Endodermal cell (in vitro differentiated cells): ENCODE measurements around the gene ANO1. TPM values are rescaled to one million over a fixed set of nuclear protein-coding genes. Genes with fewer than 3 reads are reported as not detected.

Experiments used
- DNase-seq: peaks from one replicate; pipeline ENCODE4 v3.0.0-alpha.2; 2017
- H3K27ac ChIP-seq: 2 replicates; pipeline ENCODE4 v1.5.1; 2013; ENCODE audit warnings: mild to moderate bottlenecking, low read depth, low read length, moderate library complexity
- H3K27me3 ChIP-seq: 2 replicates; pipeline ENCODE4 v1.6.1; 2013; ENCODE audit warnings: mild to moderate bottlenecking, low read length, moderate library complexity; ENCODE audit not compliant: insufficient read depth, control insufficient read depth, poor library complexity, severe bottlenecking
- H3K36me3 ChIP-seq: 2 replicates; pipeline ENCODE4 v1.7.0; 2013; ENCODE audit warnings: mild to moderate bottlenecking, low read length, moderate library complexity; ENCODE audit not compliant: control insufficient read depth, insufficient read depth
- H3K4me1 ChIP-seq: one replicate; pipeline ENCODE4 v1.7.0; 2013; ENCODE audit warnings: low read length; ENCODE audit not compliant: control insufficient read depth, insufficient read depth
- H3K4me3 ChIP-seq: 2 replicates; pipeline ENCODE4 v1.5.1; 2013; ENCODE audit warnings: mild to moderate bottlenecking, low read length, moderate library complexity
- H3K9ac ChIP-seq: 2 replicates; pipeline ENCODE4 v1.6.1; 2013; ENCODE audit warnings: mild to moderate bottlenecking, low read length, moderate library complexity; ENCODE audit not compliant: poor library complexity, severe bottlenecking; ENCODE audit errors: extremely low read depth
- H3K9me3 ChIP-seq: 2 replicates; pipeline ENCODE4 v1.6.1; 2013; ENCODE audit warnings: mild to moderate bottlenecking, low read length, moderate library complexity; ENCODE audit not compliant: control insufficient read depth
- H3K27ac Mint-ChIP-seq: 2 replicates; pipeline ENCODE4 v1.8.0; 2020; ENCODE audit warnings: mixed read lengths
- H3K27me3 Mint-ChIP-seq: 2 replicates; pipeline ENCODE4 v1.8.0; 2021; ENCODE audit warnings: mild to moderate bottlenecking, mixed read lengths; ENCODE audit not compliant: insufficient read depth
- H3K36me3 Mint-ChIP-seq: 2 replicates; pipeline ENCODE4 v1.8.0; 2020; ENCODE audit warnings: low read depth, mixed read lengths
- H3K4me1 Mint-ChIP-seq: 2 replicates; pipeline ENCODE4 v1.8.0; 2020; ENCODE audit warnings: mixed read lengths
- H3K4me3 Mint-ChIP-seq: 2 replicates; pipeline ENCODE4 v1.8.0; 2020; ENCODE audit warnings: mild to moderate bottlenecking, moderate library complexity, mixed read lengths
- H3K9me3 Mint-ChIP-seq: 2 replicates; pipeline ENCODE4 v1.8.0; 2020; ENCODE audit warnings: mild to moderate bottlenecking, mixed read lengths
- CTCF ChIP-seq: fragments of 200-600 bp; sonication (generic); conservative IDR thresholded peaks from 2 replicates; pipeline ENCODE4 v1.5.0; 2021; ENCODE audit warnings: antibody characterized with exemption, mild to moderate bottlenecking
- WGBS, 2 experiments: methylation state at CpG; one replicate each; pipeline versions ENCODE4 v1.1.5 to v1.1.7; 2013; ENCODE audit warnings: missing lambda C conversion rate in 2 of 2, mixed read lengths in 1 of 2; ENCODE audit not compliant: insufficient coverage in 1 of 2, insufficient read length in 1 of 2; 5-methylcytosine and 5-hydroxymethylcytosine counted together
- total RNA-seq, 2 donors: library from RNA; stranded (reverse); fragmentation: NEBNext Ultra II Directional in 1 of 2; extraction: Animal tissue kit (Norgen Biotek cat#: 25700) in 1 of 2; gene quantifications; 2 replicates in 1 of 2; 3 replicates in 1 of 2; pipeline ENCODE4 v1.2.1, GENCODE V29; 2021

Gene ANO1
- total RNA-seq, 2 donors from 2014 or later: 3.0 to 7.7 TPM

- no peaks in the 10 kb centered on the region for H3K4me1 Mint-ChIP-seq
- H3K4me1 ChIP-seq: no peaks in the 10 kb centered on the region
- no peak overlapping the region for H3K9ac ChIP-seq
- H3K4me3 ChIP-seq: no peak overlapping the region
- H3K9me3 Mint-ChIP-seq: no peaks in the 10 kb centered on the region
- H3K4me3 Mint-ChIP-seq: no peak overlapping the region
- WGBS, 2 experiments: 92 to 93% methylated on average over 11 to 17 of the region's 17 CpGs
- H3K9me3 ChIP-seq: no peaks in the 10 kb centered on the region
- DNase-seq: no peak
- H3K27ac ChIP-seq: no peak overlapping the region
- H3K36me3 ChIP-seq: no peaks in the 10 kb centered on the region
- no peaks in the 10 kb centered on the region for H3K27me3 ChIP-seq
- H3K27ac Mint-ChIP-seq: no peak overlapping the region
- no peaks in the 10 kb centered on the region for H3K36me3 Mint-ChIP-seq
- no peak for TF ChIP-seq CTCF
- H3K27me3 Mint-ChIP-seq: no peaks in the 10 kb centered on the region
These were observed 83.0 kb downstream of the ANO1 start for GRCh38 chr11:70161043-70161625.

- no peak for TF ChIP-seq CTCF
- Histone ChIP-seq H3K4me1 (no peaks in the 10 kb centered on the region), H3K36me3 (no peaks in the 10 kb centered on the region), H3K9ac (no peak overlapping the region), H3K27ac (no peak overlapping the region), H3K4me3 (no peak overlapping the region), H3K27me3 (no peaks in the 10 kb centered on the region), H3K9me3 (no peaks in the 10 kb centered on the region)
- Mint-ChIP-seq H3K36me3 (no peaks in the 10 kb centered on the region), H3K27ac (no peak overlapping the region), H3K4me3 (no peak overlapping the region), H3K27me3 (no peaks in the 10 kb centered on the region), H3K4me1 (no peaks in the 10 kb centered on the region), H3K9me3 (no peaks in the 10 kb centered on the region)
- 89 to 93% methylated on average over 4 to 10 of the region's 10 CpGs for WGBS, 2 experiments
- DNase-seq: no peak
These were observed 86.6 kb downstream of the ANO1 start for GRCh38 chr11:70164705-70165104.

GRCh38 chr11:70167120-70167519 is 89.0 kb downstream of the ANO1 start:
- Mint-ChIP-seq H3K4me1 (no peaks in the 10 kb centered on the region), H3K36me3 (no peaks in the 10 kb centered on the region), H3K27ac (no peak overlapping the region), H3K4me3 (no peak overlapping the region), H3K27me3 (no peaks in the 10 kb centered on the region), H3K9me3 (no peaks in the 10 kb centered on the region)
- 93 to 96% methylated on average over 4 to 9 of the region's 9 CpGs for WGBS, 2 experiments
- no peaks in the 10 kb centered on the region for H3K4me1 ChIP-seq
- no peak overlapping the region for H3K4me3 ChIP-seq
- TF ChIP-seq CTCF: no peak
- H3K27me3 ChIP-seq: no peaks in the 10 kb centered on the region
- no peak overlapping the region for H3K27ac ChIP-seq
- no peak overlapping the region for H3K9ac ChIP-seq
- no peak for DNase-seq
- no peaks in the 10 kb centered on the region for H3K9me3 ChIP-seq
- no peaks in the 10 kb centered on the region for H3K36me3 ChIP-seq
